ENCODE data around the gene RASSF1. TPM values are rescaled to one million over a fixed set of nuclear protein-coding genes. Genes with fewer than 3 reads are reported as not detected.
A peak's percentile ranks its signal among the peaks of the same experiment; 100 is the strongest.

The RASSF1 gene
- total and polyA plus RNA-seq, 2 of the 4 experiments (the other 2 are of a cell fraction), result 17.4 to 53.4 TPM

- Histone ChIP-seq H3K27ac (ENCODE audit: insufficient read depth, low read length) (no peak overlapping the region), H4K91ac (ENCODE audit: insufficient read depth, low read depth, low read length) (no peak overlapping the region), H3K9me1 (ENCODE audit: insufficient read depth, low read length) (peaks cover 11% of the 10 kb centered on the region), H2BK120ac (ENCODE audit: low read depth, low read length) (no peak overlapping the region), H3K79me1 (ENCODE audit: low read depth in 1 of 2, low read length in 2 of 2) (peaks cover 6 to 31% of the 10 kb centered on the region in 2 experiments; a peak in 3 of 4 replicates), H2AK5ac (ENCODE audit: low read depth, low read length) (no peak overlapping the region), H3K9me3 (ENCODE audit: control insufficient read depth, insufficient read depth, low read length) (no peaks in the 10 kb centered on the region), H3K4ac (ENCODE audit: low read depth, low read length) (no peak overlapping the region), H2BK5ac (ENCODE audit: low read depth, low read length, poor library complexity, severe bottlenecking) (no peak overlapping the region), H4K20me1 (ENCODE audit: insufficient read depth, low read length) (peaks cover 2% of the 10 kb centered on the region; the same call in 1 of the 2 replicates), H3K18ac (ENCODE audit: low read depth, low read length) (no peak overlapping the region), H4K8ac (ENCODE audit: low read depth in 2 of 2, low read length in 2 of 2) (no peak overlapping the region), H2AFZ (replicated peaks; ENCODE audit: low read length, poor library complexity) (peak overlapping the region; percentile 39), H2BK20ac (ENCODE audit: low read depth, low read length) (no peak overlapping the region), H3K4me1 (ENCODE audit: control insufficient read depth, insufficient read depth, low read length) (peaks cover 18% of the 10 kb centered on the region), H3K56ac (ENCODE audit: extremely low read depth, insufficient read depth, low read length) (no peak overlapping the region), H4K5ac (ENCODE audit: low read depth, low read length) (no peak overlapping the region), H3K4me3 (ENCODE audit: insufficient read depth, low read depth, low read length) (no peak overlapping the region), H3K23ac (ENCODE audit: low read depth, low read length) (no peak overlapping the region), H3K27me3 (ENCODE audit: control insufficient read depth, insufficient read depth, low read length) (no peaks in the 10 kb centered on the region), H3K9ac (ENCODE audit: low read depth, low read length) (no peak overlapping the region), H3K14ac (replicated peaks; ENCODE audit: low read depth, low read length) (no peak overlapping the region), H3K4me2 (ENCODE audit: low read depth, low read length) (no peak overlapping the region), H2BK15ac (ENCODE audit: low read depth, low read length) (no peak overlapping the region), H3K36me3 (ENCODE audit: control insufficient read depth, insufficient read depth, low read length) (no peaks in the 10 kb centered on the region), H2AK9ac (replicated peaks; ENCODE audit: low read depth, low read length, poor library complexity) (peak overlapping the region; percentile 23)
- ChIA-PET CTCF (no interaction called here), POLR2A (ENCODE audit: unreplicated experiment) (no interaction called here)
- no peak for ATAC-seq (ENCODE audit: low read depth)
- dilution Hi-C loops (cut with HindIII; ENCODE audit: low sequenced_read_pairs, unreplicated experiment) (no loop called here), intact Hi-C loops (cut with micrococcal nuclease) (no loop called here), in situ Hi-C loops (cut with MboI; ENCODE audit: low sequenced_read_pairs) (loop anchor here (25.0 kb wide), 3 partner anchors 1045 to 1820 kb away; partner anchors contain the start of genes ABHD14B, GPR62, MANF and PCBP4)
- no peak for DNase-seq
- TF ChIP-seq CEBPB (IDR thresholded peaks at IDR 0.05; ENCODE audit: low read depth, low read length) (no peak), MAZ (IDR thresholded peaks at IDR 0.05; ENCODE audit: borderline replicate concordance, low read depth, low read length) (no peak), RAD21 (IDR thresholded peaks at IDR 0.05; ENCODE audit: low read length) (no peak), ELK1 (IDR thresholded peaks at IDR 0.05; ENCODE audit: borderline replicate concordance, low read depth, low read length) (no peak), RCOR1 (IDR thresholded peaks at IDR 0.05; ENCODE audit: insufficient replicate concordance, low read length) (no peak), BHLHE40 (IDR thresholded peaks at IDR 0.05; ENCODE audit: low read depth, low read length) (no peak), NFE2L2 (IDR thresholded peaks at IDR 0.05; ENCODE audit: low read depth, low read length) (no peak), CHD1 (IDR thresholded peaks at IDR 0.05; ENCODE audit: low read depth, low read length) (no peak), USF2 (IDR thresholded peaks at IDR 0.05; ENCODE audit: low read depth, low read length) (no peak), SMC3 (IDR thresholded peaks at IDR 0.05; ENCODE audit: low read depth, low read length) (no peak), FOS (IDR thresholded peaks at IDR 0.05; ENCODE audit: low read depth, low read length) (no peak), MAFK (IDR thresholded peaks at IDR 0.05; ENCODE audit: low read depth, low read length) (no peak), POLR2A (IDR thresholded peaks at IDR 0.05; ENCODE audit: low read depth, low read length) (no peak), CTCF (conservative IDR thresholded peaks at IDR 0.05; ENCODE audit: low read depth, low read length) (no peak), MXI1 (IDR thresholded peaks at IDR 0.05; ENCODE audit: borderline replicate concordance, low read depth, low read length) (no peak), RFX5 (IDR thresholded peaks at IDR 0.05; ENCODE audit: low read depth, low read length) (no peak)
- no TSS peak for BruUV-seq (replicated peaks)
- 83% methylated on average over 6 of the region's 13 CpGs; no CpG with 5 or more reads in 1 of the 2 experiments for WGBS, 2 experiments (ENCODE audit: extremely low coverage in 2 of 2, insufficient read length in 1 of 2)
Observed at GRCh38 chr3:50341996-50342650, 1.5 kb upstream of the RASSF1 start.

Measured in IMR-90 (cell line).